IMR-90 (cell line): ENCODE results near the gene SYS1.

Experiments used
- CEBPB ChIP-seq: IDR thresholded peaks from 2 replicates; pipeline ENCODE4 v1.6.1; 2012; ENCODE audit warnings: low read depth, low read length, improper control_type of control experiment
- CHD1 ChIP-seq: IDR thresholded peaks from 2 replicates; pipeline ENCODE4 v1.6.1; 2012; ENCODE audit warnings: low read depth, low read length, improper control_type of control experiment
- FOS ChIP-seq: fragments of 150-350 bp; IDR thresholded peaks from 2 replicates; pipeline ENCODE4 v1.6.1; 2016; ENCODE audit warnings: low read depth, low read length
- MAFK ChIP-seq: IDR thresholded peaks from 2 replicates; pipeline ENCODE4 v1.6.1; 2012; ENCODE audit warnings: low read depth, low read length, improper control_type of control experiment
- MAZ ChIP-seq: IDR thresholded peaks from 2 replicates; pipeline ENCODE4 v1.6.1; 2012; ENCODE audit warnings: low read depth, mild to moderate bottlenecking, low read length, improper control_type of control experiment, moderate library complexity, borderline replicate concordance
- MXI1 ChIP-seq: IDR thresholded peaks from 2 replicates; pipeline ENCODE4 v1.6.1; 2012; ENCODE audit warnings: low read depth, mild to moderate bottlenecking, low read length, moderate library complexity, borderline replicate concordance
- POLR2A ChIP-seq: IDR thresholded peaks from 2 replicates; pipeline ENCODE4 v1.6.1; 2012; ENCODE audit warnings: mild to moderate bottlenecking, low read depth, low read length
- RAD21 ChIP-seq: IDR thresholded peaks from 2 replicates; pipeline ENCODE4 v1.6.1; 2012; ENCODE audit warnings: low read length, improper control_type of control experiment
- SMC3 ChIP-seq: fragments of 150-350 bp; IDR thresholded peaks from 2 replicates; pipeline ENCODE4 v1.6.1; 2016; ENCODE audit warnings: low read depth, mild to moderate bottlenecking, antibody characterized with exemption, low read length, moderate library complexity
- TF ChIP-seq, protein P1 (sequence below): conservative IDR thresholded peaks from 2 replicates; pipeline ENCODE4 v1.5.1; 2012; ENCODE audit warnings: mild to moderate bottlenecking, low read depth, low read length, improper control_type of control experiment
- TF ChIP-seq, protein P2 (sequence below): fragments of 150-350 bp; IDR thresholded peaks from 2 replicates; pipeline ENCODE4 v1.6.1; 2017; ENCODE audit warnings: mild to moderate bottlenecking, antibody characterized with exemption, low read length, low read depth
- TF ChIP-seq, protein P3 (sequence below): fragments of 150-350 bp; IDR thresholded peaks from 2 replicates; pipeline ENCODE4 v1.6.1; 2016; ENCODE audit warnings: low read depth, mild to moderate bottlenecking, low read length, moderate library complexity, borderline replicate concordance

DNA sequence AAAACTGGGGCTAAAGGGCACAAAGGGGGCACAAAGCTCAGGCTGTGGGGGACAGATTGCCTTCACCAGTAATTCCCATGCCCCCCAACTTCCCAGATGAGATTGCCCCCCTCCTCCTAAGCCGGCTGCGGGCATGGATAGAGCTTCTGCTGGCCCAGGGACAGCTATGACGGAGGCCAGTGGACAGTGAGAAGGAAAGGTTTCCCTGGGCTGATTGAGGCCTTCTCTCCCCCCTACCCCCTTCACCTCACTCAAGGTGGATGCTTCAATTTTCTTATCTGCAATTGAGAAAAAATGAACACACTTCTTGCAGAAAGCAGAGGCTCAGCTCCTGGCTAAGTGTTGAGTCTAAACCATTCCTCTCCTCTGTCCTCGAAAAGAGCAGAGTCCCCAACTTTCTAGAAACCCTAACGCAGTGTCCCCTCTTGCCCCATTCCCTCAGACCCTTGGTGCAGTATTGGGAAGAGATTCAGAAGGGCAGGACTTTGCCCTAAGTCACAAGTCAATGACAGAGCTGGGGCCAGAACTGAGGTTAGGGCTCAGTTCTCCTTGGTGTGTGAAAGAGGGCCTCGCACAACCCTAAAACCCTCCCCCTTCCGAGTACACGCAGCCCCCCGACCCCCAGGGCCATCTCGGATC is 15.5 kb upstream of the SYS1 start:
- TF ChIP-seq POLR2A, result 0 out of 2 replicates have a peak, but pooled peaks have one; percentile 16
- TF ChIP-seq, protein P1, sequence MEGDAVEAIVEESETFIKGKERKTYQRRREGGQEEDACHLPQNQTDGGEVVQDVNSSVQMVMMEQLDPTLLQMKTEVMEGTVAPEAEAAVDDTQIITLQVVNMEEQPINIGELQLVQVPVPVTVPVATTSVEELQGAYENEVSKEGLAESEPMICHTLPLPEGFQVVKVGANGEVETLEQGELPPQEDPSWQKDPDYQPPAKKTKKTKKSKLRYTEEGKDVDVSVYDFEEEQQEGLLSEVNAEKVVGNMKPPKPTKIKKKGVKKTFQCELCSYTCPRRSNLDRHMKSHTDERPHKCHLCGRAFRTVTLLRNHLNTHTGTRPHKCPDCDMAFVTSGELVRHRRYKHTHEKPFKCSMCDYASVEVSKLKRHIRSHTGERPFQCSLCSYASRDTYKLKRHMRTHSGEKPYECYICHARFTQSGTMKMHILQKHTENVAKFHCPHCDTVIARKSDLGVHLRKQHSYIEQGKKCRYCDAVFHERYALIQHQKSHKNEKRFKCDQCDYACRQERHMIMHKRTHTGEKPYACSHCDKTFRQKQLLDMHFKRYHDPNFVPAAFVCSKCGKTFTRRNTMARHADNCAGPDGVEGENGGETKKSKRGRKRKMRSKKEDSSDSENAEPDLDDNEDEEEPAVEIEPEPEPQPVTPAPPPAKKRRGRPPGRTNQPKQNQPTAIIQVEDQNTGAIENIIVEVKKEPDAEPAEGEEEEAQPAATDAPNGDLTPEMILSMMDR, result no peak
- TF ChIP-seq CHD1, result peak; percentile 31; the same call in 1 of the 2 replicates
- TF ChIP-seq RAD21, result no peak
- TF ChIP-seq SMC3, result no peak
- no peak for TF ChIP-seq MAFK
- TF ChIP-seq CEBPB, result no peak
- no peak; the same call in 1 of the 2 replicates for TF ChIP-seq MXI1
- TF ChIP-seq, protein P2, sequence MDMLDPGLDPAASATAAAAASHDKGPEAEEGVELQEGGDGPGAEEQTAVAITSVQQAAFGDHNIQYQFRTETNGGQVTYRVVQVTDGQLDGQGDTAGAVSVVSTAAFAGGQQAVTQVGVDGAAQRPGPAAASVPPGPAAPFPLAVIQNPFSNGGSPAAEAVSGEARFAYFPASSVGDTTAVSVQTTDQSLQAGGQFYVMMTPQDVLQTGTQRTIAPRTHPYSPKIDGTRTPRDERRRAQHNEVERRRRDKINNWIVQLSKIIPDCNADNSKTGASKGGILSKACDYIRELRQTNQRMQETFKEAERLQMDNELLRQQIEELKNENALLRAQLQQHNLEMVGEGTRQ, result no peak
- TF ChIP-seq, protein P3, sequence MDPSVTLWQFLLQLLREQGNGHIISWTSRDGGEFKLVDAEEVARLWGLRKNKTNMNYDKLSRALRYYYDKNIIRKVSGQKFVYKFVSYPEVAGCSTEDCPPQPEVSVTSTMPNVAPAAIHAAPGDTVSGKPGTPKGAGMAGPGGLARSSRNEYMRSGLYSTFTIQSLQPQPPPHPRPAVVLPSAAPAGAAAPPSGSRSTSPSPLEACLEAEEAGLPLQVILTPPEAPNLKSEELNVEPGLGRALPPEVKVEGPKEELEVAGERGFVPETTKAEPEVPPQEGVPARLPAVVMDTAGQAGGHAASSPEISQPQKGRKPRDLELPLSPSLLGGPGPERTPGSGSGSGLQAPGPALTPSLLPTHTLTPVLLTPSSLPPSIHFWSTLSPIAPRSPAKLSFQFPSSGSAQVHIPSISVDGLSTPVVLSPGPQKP, result no peak
- no peak for TF ChIP-seq FOS
- TF ChIP-seq MAZ, result no peak
